Measurements from ENCODE around the gene CCNH. TPM values are rescaled to one million over a fixed set of nuclear protein-coding genes. Genes with fewer than 3 reads are reported as not detected.

The CCNH gene
- total RNA-seq, 1 donor from 2014 or later = 38.1 TPM

DNA sequence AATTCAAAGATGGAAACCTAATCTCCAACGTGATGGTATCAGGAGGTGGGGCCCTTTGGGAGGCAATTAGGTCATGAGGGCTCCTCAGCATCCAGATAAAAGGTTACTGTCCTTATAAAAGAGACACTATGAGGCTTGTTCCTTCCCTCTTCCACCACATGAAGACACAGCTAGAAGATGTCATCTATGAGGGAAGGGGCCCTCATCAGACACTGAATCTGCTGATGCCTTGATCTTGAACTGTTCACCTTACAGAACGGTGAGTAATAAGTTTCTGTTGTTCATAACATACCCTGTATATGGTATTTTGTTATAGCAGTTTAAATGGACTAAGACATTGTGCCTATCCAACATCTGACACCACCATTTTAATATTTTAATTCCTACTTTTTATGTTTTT is 19.7 kb upstream of the CCNH start:
- no peak for DNase-seq (ENCODE audit: low spot score, unreplicated experiment)
- TF ChIP-seq, protein P1, sequence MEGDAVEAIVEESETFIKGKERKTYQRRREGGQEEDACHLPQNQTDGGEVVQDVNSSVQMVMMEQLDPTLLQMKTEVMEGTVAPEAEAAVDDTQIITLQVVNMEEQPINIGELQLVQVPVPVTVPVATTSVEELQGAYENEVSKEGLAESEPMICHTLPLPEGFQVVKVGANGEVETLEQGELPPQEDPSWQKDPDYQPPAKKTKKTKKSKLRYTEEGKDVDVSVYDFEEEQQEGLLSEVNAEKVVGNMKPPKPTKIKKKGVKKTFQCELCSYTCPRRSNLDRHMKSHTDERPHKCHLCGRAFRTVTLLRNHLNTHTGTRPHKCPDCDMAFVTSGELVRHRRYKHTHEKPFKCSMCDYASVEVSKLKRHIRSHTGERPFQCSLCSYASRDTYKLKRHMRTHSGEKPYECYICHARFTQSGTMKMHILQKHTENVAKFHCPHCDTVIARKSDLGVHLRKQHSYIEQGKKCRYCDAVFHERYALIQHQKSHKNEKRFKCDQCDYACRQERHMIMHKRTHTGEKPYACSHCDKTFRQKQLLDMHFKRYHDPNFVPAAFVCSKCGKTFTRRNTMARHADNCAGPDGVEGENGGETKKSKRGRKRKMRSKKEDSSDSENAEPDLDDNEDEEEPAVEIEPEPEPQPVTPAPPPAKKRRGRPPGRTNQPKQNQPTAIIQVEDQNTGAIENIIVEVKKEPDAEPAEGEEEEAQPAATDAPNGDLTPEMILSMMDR (IDR thresholded peaks at IDR 0.05; ENCODE audit: unreplicated experiment) = no peak
- H3K4me3 Mint-ChIP-seq (ENCODE audit: low read depth) = no peak overlapping the region
- H3K36me3 Mint-ChIP-seq (ENCODE audit: insufficient read depth) = no peaks in the 10 kb centered on the region
- peaks cover 4% of the 10 kb centered on the region for H3K27me3 Mint-ChIP-seq
- H3K9me3 Mint-ChIP-seq (ENCODE audit: low read depth) = no peaks in the 10 kb centered on the region
- H3K27ac Mint-ChIP-seq = no peak overlapping the region
- no peaks in the 10 kb centered on the region for H3K4me1 Mint-ChIP-seq (ENCODE audit: low read depth)

DNA sequence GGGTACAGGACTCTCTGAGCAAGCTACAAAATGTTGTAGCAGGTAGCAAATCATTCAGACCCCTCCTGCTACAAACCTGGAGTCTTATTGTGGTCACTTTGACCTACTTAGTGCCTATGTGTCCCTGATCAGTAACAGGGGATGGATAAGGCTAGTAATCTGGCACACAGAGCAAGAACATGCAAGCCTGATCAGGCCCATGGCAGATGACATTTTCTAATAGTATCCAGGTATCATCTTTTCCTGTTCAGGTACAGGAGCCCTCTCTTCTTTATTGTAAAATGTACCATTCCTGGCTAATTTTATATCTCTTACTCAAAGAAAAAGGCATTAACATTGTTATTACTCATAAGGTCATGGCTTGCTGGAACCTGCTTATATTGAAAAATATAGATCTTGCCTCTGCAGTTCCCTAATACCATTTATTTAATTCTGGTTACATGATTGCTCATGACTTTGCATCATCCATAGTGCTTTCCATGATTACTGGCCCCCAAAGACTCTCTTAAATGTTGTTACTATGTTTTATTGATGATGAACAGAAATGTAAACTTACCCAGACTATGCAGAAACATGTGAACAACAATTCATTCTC is 18.2 kb upstream of the CCNH start:
- Mint-ChIP-seq H3K36me3 (ENCODE audit: insufficient read depth) (no peaks in the 10 kb centered on the region), H3K27ac (no peak overlapping the region), H3K4me1 (ENCODE audit: low read depth) (no peaks in the 10 kb centered on the region), H3K27me3 (peaks cover 4% of the 10 kb centered on the region), H3K4me3 (ENCODE audit: low read depth) (no peak overlapping the region), H3K9me3 (ENCODE audit: low read depth) (peaks cover 3% of the 10 kb centered on the region)
- TF ChIP-seq, protein P1 (IDR thresholded peaks at IDR 0.05; ENCODE audit: unreplicated experiment) = no peak
- no peak for DNase-seq (ENCODE audit: low spot score, unreplicated experiment)

DNA sequence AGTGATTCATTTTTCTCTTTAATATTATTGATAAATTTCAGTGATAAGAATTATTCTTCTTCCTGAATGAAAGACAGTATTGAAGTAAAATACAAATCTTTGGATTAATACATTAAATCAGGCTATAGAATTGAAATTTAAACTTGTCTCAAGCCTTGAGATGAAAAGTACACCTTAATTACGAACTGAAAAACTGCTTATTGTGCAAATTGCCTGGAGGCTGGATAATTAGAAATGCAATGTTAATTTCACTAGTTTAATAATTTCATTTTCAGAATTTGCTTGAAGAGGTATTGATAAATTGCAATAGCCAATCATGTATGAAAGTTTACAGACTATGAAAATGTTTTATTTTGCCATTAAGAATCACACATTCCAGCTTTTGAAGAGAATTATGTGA is 11.0 kb upstream of the CCNH start:
- H3K9me3 Mint-ChIP-seq (ENCODE audit: low read depth) = peaks cover 3% of the 10 kb centered on the region
- TF ChIP-seq, protein P1 (IDR thresholded peaks at IDR 0.05; ENCODE audit: unreplicated experiment) = no peak
- H3K4me3 Mint-ChIP-seq (ENCODE audit: low read depth) = no peak overlapping the region
- DNase-seq (ENCODE audit: low spot score, unreplicated experiment) = no peak
- H3K36me3 Mint-ChIP-seq (ENCODE audit: insufficient read depth) = no peaks in the 10 kb centered on the region
- no peaks in the 10 kb centered on the region for H3K27me3 Mint-ChIP-seq
- H3K27ac Mint-ChIP-seq = no peak overlapping the region
- H3K4me1 Mint-ChIP-seq (ENCODE audit: low read depth) = no peaks in the 10 kb centered on the region

DNA sequence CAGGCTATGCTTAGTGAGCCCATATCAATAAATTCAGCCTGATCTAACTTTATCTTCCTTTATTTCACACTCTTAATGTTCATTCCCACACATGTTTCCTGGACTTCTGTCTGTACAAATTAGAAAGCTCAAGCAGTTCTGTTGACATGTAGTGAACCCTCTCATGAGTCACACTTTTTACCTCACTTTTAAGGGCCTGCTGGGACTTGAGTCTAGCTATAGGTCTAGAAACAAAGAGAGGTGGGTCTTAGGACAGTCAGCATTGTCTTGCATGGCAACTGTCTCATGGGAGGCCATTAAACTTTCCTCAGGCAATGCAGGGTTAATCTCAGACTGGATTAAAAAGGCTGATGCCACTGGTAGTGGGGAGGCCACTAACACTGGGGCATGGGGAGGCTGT is 8.6 kb upstream of the CCNH start:
- Mint-ChIP-seq H3K9me3 (ENCODE audit: low read depth) (no peaks in the 10 kb centered on the region), H3K4me1 (ENCODE audit: low read depth) (no peaks in the 10 kb centered on the region), H3K4me3 (ENCODE audit: low read depth) (no peak overlapping the region), H3K27ac (no peak overlapping the region), H3K27me3 (no peaks in the 10 kb centered on the region), H3K36me3 (ENCODE audit: insufficient read depth) (no peaks in the 10 kb centered on the region)
- DNase-seq (ENCODE audit: low spot score, unreplicated experiment) = no peak
- TF ChIP-seq, protein P1 (IDR thresholded peaks at IDR 0.05; ENCODE audit: unreplicated experiment) = no peak

DNA sequence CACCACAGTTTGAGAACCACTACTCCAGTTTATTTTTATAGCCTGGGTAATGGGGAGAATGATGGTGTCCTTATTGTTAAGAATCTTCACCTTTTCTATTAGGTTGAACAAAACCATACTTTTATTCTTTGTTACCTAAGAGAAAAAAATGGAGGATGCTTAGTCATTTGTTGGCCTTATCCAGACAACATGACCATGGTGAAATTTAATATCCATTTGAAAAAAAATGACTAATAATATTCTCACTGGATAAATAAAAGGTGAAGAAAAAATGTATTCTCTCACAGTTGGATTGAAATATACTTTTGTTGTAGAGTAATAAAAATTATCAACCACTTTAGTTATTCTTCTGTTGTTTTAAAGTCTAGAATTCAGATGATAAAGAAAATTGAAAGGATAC is 5.8 kb upstream of the CCNH start:
- DNase-seq (ENCODE audit: low spot score, unreplicated experiment) = no peak
- TF ChIP-seq, protein P1 (IDR thresholded peaks at IDR 0.05; ENCODE audit: unreplicated experiment) = no peak
- H3K27ac Mint-ChIP-seq = no peak overlapping the region
- no peaks in the 10 kb centered on the region for H3K36me3 Mint-ChIP-seq (ENCODE audit: insufficient read depth)
- H3K27me3 Mint-ChIP-seq = no peaks in the 10 kb centered on the region
- no peak overlapping the region for H3K4me3 Mint-ChIP-seq (ENCODE audit: low read depth)
- no peaks in the 10 kb centered on the region for H3K9me3 Mint-ChIP-seq (ENCODE audit: low read depth)
- H3K4me1 Mint-ChIP-seq (ENCODE audit: low read depth) = no peaks in the 10 kb centered on the region
